ENCODE data around the gene XPC.

The XPC gene

GRCh38 chr3:14213066-14213774 is 34.8 kb upstream of the XPC start:
- H3K4me3 ChIP-seq (ENCODE audit: low read depth, low read length), result no peak overlapping the region
- no peak for DNase-seq (ENCODE audit: low read depth)
- no peak for TF ChIP-seq CTCF (IDR thresholded peaks at IDR 0.05; ENCODE audit: low read depth, low read length, missing control alignments)
- in situ Hi-C loops (cut with HindIII; ENCODE audit: low sequenced_read_pairs), result loop anchor here (5.0 kb wide), 2 partner anchors 39 to 46 kb away; no protein-coding TSS in a partner anchor

GRCh38 chr3:14212032-14212431 is 33.6 kb upstream of the XPC start:
- no peak for DNase-seq (ENCODE audit: low read depth)
- H3K4me3 ChIP-seq (ENCODE audit: low read depth, low read length), result no peak overlapping the region
- no peak for TF ChIP-seq CTCF (IDR thresholded peaks at IDR 0.05; ENCODE audit: low read depth, low read length, missing control alignments)
- in situ Hi-C loops (cut with HindIII; ENCODE audit: low sequenced_read_pairs), result loop anchor here (5.0 kb wide), 2 partner anchors 40 to 45 kb away; no protein-coding TSS in a partner anchor

GRCh38 chr3:14211621-14212020 is 33.2 kb upstream of the XPC start:
- TF ChIP-seq CTCF (IDR thresholded peaks at IDR 0.05; ENCODE audit: low read depth, low read length, missing control alignments), result no peak
- in situ Hi-C loops (cut with HindIII; ENCODE audit: low sequenced_read_pairs), result loop anchor here (5.0 kb wide), 2 partner anchors 41 to 44 kb away; no protein-coding TSS in a partner anchor
- DNase-seq (ENCODE audit: low read depth), result no peak
- H3K4me3 ChIP-seq (ENCODE audit: low read depth, low read length), result no peak overlapping the region

GRCh38 chr3:14210843-14211594 is 32.6 kb upstream of the XPC start:
- no peak for TF ChIP-seq CTCF (IDR thresholded peaks at IDR 0.05; ENCODE audit: low read depth, low read length, missing control alignments)
- DNase-seq (ENCODE audit: low read depth), result peak; percentile 67
- in situ Hi-C loops (cut with HindIII; ENCODE audit: low sequenced_read_pairs), result loop anchor here (5.0 kb wide), 2 partner anchors 41 to 44 kb away; no protein-coding TSS in a partner anchor

GRCh38 chr3:14210290-14210688 is 31.9 kb upstream of the XPC start:
- no peak for DNase-seq (ENCODE audit: low read depth)
- H3K4me3 ChIP-seq (ENCODE audit: low read depth, low read length), result no peak overlapping the region
- in situ Hi-C loops (cut with HindIII; ENCODE audit: low sequenced_read_pairs), result loop anchor here (5.0 kb wide), 2 partner anchors 42 to 43 kb away; no protein-coding TSS in a partner anchor
- TF ChIP-seq CTCF (IDR thresholded peaks at IDR 0.05; ENCODE audit: low read depth, low read length, missing control alignments), result no peak

More at GRCh38 chr3:14210843-14211594, 32.6 kb upstream of the XPC start:
- no peak overlapping the region for H3K4me3 ChIP-seq (ENCODE audit: low read depth, low read length)

GRCh38 chr3:14209581-14210289 is 31.3 kb upstream of the XPC start:
- no peak for TF ChIP-seq CTCF (IDR thresholded peaks at IDR 0.05; ENCODE audit: low read depth, low read length, missing control alignments)
- DNase-seq (ENCODE audit: low read depth), result no peak
- in situ Hi-C loops (cut with HindIII; ENCODE audit: low sequenced_read_pairs), result loop anchor here (5.0 kb wide), 2 partner anchors 42 to 43 kb away; no protein-coding TSS in a partner anchor

More at GRCh38 chr3:14209581-14210289, 31.3 kb upstream of the XPC start:
- no peak overlapping the region for H3K4me3 ChIP-seq (ENCODE audit: low read depth, low read length)
